DOHH2 (cell line): Measurements from ENCODE around the gene DACT2.

Experiments used
- H3F3A ChIP-seq: fragments of 200-600 bp; sonication (generic), shearing (Covaris generic); 2 replicates; pipeline ENCODE4 v1.6.0; 2016; ENCODE audit warnings: antibody characterized with exemption, mild to moderate bottlenecking; ENCODE audit not compliant: control insufficient read depth, insufficient read depth
- H3K27ac ChIP-seq: fragments of 200-600 bp; sonication (generic); 2 replicates; pipeline ENCODE4 v1.5.1; 2014; ENCODE audit warnings: low read depth, mild to moderate bottlenecking, low read length, moderate library complexity
- H3K27me3 ChIP-seq: fragments of 200-600 bp; sonication (generic); 2 replicates; pipeline ENCODE4 v1.6.1; 2014; ENCODE audit warnings: mild to moderate bottlenecking, low read length, mixed read lengths; ENCODE audit not compliant: control insufficient read depth
- H3K36me3 ChIP-seq: fragments of 200-600 bp; sonication (generic); 2 replicates; pipeline ENCODE4 v1.6.1; 2014; ENCODE audit warnings: mild to moderate bottlenecking, low read length, moderate library complexity, mixed read lengths; ENCODE audit not compliant: control insufficient read depth
- H3K4me1 ChIP-seq: fragments of 200-600 bp; sonication (generic); 2 replicates; pipeline ENCODE4 v1.6.1; 2014; ENCODE audit warnings: mild to moderate bottlenecking, low read length, mixed read lengths; ENCODE audit not compliant: control insufficient read depth
- H3K4me2 ChIP-seq: fragments of 200-600 bp; sonication (generic); 2 replicates; pipeline ENCODE4 v1.6.0; 2014; ENCODE audit warnings: mild to moderate bottlenecking, low read length, moderate library complexity
- H3K4me3 ChIP-seq: fragments of 200-600 bp; sonication (generic); 2 replicates; pipeline ENCODE4 v1.5.1; 2014; ENCODE audit warnings: mild to moderate bottlenecking, low read length, mixed read lengths
- H3K79me2 ChIP-seq: fragments of 200-600 bp; sonication (generic); 2 replicates; pipeline ENCODE4 v1.6.1; 2014; ENCODE audit warnings: mild to moderate bottlenecking, low read length, mixed read lengths; ENCODE audit not compliant: control insufficient read depth
- H3K9me2 ChIP-seq: fragments of 200-600 bp; sonication (generic); replicated peaks from 2 replicates; pipeline ENCODE4 v1.6.1; 2014; ENCODE audit warnings: mild to moderate bottlenecking, low read length, mixed read lengths; ENCODE audit not compliant: control insufficient read depth
- H3K9me3 ChIP-seq: fragments of 200-600 bp; sonication (generic); 2 replicates; pipeline ENCODE4 v1.6.1; 2014; ENCODE audit warnings: antibody characterized with exemption, low read length, mixed read lengths; ENCODE audit not compliant: control insufficient read depth, insufficient read depth
- H4K20me1 ChIP-seq: fragments of 200-600 bp; sonication (generic); 2 replicates; pipeline ENCODE4 v1.6.0; 2014; ENCODE audit warnings: low read depth, mild to moderate bottlenecking, antibody characterized with exemption, low read length, moderate library complexity; ENCODE audit not compliant: control insufficient read depth, insufficient read depth
- EZH2phosphoT487 ChIP-seq: fragments of 200-600 bp; sonication (generic); IDR thresholded peaks from 2 replicates; pipeline ENCODE4 v1.6.1; 2017; ENCODE audit warnings: borderline replicate concordance, mild to moderate bottlenecking, antibody characterized with exemption, low read length, moderate library complexity, mixed read lengths
- TF ChIP-seq, protein P1 (sequence below): fragments of 200-600 bp; sonication (generic); IDR thresholded peaks from one replicate; pipeline ENCODE4 v1.5.1; 2014; ENCODE audit warnings: antibody characterized with exemption, mild to moderate bottlenecking, low read depth, low read length; ENCODE audit not compliant: poor library complexity, severe bottlenecking

The DACT2 gene

GRCh38 chr6:168302534-168302933 lies 17.0 kb downstream of the DACT2 start:
- no peaks in the 10 kb centered on the region; the same call in 1 of the 2 replicates for H3K9me3 ChIP-seq
- no peak overlapping the region for H3K4me2 ChIP-seq
- H3F3A ChIP-seq = no peaks in the 10 kb centered on the region
- no peaks in the 10 kb centered on the region for H3K79me2 ChIP-seq
- H3K27me3 ChIP-seq = no peaks in the 10 kb centered on the region
- no peak for TF ChIP-seq EZH2phosphoT487
- TF ChIP-seq, protein P1, sequence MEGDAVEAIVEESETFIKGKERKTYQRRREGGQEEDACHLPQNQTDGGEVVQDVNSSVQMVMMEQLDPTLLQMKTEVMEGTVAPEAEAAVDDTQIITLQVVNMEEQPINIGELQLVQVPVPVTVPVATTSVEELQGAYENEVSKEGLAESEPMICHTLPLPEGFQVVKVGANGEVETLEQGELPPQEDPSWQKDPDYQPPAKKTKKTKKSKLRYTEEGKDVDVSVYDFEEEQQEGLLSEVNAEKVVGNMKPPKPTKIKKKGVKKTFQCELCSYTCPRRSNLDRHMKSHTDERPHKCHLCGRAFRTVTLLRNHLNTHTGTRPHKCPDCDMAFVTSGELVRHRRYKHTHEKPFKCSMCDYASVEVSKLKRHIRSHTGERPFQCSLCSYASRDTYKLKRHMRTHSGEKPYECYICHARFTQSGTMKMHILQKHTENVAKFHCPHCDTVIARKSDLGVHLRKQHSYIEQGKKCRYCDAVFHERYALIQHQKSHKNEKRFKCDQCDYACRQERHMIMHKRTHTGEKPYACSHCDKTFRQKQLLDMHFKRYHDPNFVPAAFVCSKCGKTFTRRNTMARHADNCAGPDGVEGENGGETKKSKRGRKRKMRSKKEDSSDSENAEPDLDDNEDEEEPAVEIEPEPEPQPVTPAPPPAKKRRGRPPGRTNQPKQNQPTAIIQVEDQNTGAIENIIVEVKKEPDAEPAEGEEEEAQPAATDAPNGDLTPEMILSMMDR = no peak
- no peaks in the 10 kb centered on the region for H4K20me1 ChIP-seq
- no peak overlapping the region for H3K4me3 ChIP-seq
- no peaks in the 10 kb centered on the region for H3K9me2 ChIP-seq
- H3K27ac ChIP-seq = no peak overlapping the region
- no peaks in the 10 kb centered on the region for H3K36me3 ChIP-seq
- H3K4me1 ChIP-seq = no peaks in the 10 kb centered on the region

- no peaks in the 10 kb centered on the region for H3K27me3 ChIP-seq
- H3K9me2 ChIP-seq = no peaks in the 10 kb centered on the region
- no peaks in the 10 kb centered on the region for H3K4me1 ChIP-seq
- TF ChIP-seq, protein P1 = no peak
- TF ChIP-seq EZH2phosphoT487 = no peak
- H3K9me3 ChIP-seq = no peaks in the 10 kb centered on the region
- no peaks in the 10 kb centered on the region for H3K36me3 ChIP-seq
- H4K20me1 ChIP-seq = no peaks in the 10 kb centered on the region
- no peak overlapping the region for H3K27ac ChIP-seq
- no peaks in the 10 kb centered on the region for H3K79me2 ChIP-seq
- no peak overlapping the region for H3K4me3 ChIP-seq
- H3F3A ChIP-seq = no peaks in the 10 kb centered on the region
- no peak overlapping the region for H3K4me2 ChIP-seq
These were observed 17.8 kb downstream of the DACT2 start for GRCh38 chr6:168301648-168302398.

GRCh38 chr6:168300975-168301647 lies 18.5 kb downstream of the DACT2 start:
- no peak overlapping the region for H3K4me3 ChIP-seq
- H3K4me2 ChIP-seq = no peak overlapping the region

More at GRCh38 chr6:168300975-168301647, 18.5 kb downstream of the DACT2 start:
- TF ChIP-seq, protein P1 = no peak
- TF ChIP-seq EZH2phosphoT487 = no peak
- no peaks in the 10 kb centered on the region for H3K36me3 ChIP-seq
- H3K4me1 ChIP-seq = no peaks in the 10 kb centered on the region
- H3F3A ChIP-seq = no peaks in the 10 kb centered on the region
- no peaks in the 10 kb centered on the region for H3K79me2 ChIP-seq
- no peak overlapping the region for H3K27ac ChIP-seq
- H4K20me1 ChIP-seq = no peaks in the 10 kb centered on the region
- no peaks in the 10 kb centered on the region for H3K27me3 ChIP-seq
- no peaks in the 10 kb centered on the region for H3K9me3 ChIP-seq
- H3K9me2 ChIP-seq = no peaks in the 10 kb centered on the region
